Stimulated activated CD8-positive, alpha-beta memory T cell treated with anti-CD3 and anti-CD28 coated beads, Interleukin-12 subunit alpha, Interleukin-12 subunit beta, amount 100 ng/mL, for 24 hours (primary cell): ENCODE results near the gene BAIAP2.

Experiments
- DNase-seq: peaks from one replicate; pipeline ENCODE4 v3.0.0-alpha.2; 2020; ENCODE audit errors: extremely low read depth

The BAIAP2 gene

GRCh38 chr17:81053041-81053970 lies 18.4 kb downstream of the BAIAP2 start:
- no peak for DNase-seq

DNA sequence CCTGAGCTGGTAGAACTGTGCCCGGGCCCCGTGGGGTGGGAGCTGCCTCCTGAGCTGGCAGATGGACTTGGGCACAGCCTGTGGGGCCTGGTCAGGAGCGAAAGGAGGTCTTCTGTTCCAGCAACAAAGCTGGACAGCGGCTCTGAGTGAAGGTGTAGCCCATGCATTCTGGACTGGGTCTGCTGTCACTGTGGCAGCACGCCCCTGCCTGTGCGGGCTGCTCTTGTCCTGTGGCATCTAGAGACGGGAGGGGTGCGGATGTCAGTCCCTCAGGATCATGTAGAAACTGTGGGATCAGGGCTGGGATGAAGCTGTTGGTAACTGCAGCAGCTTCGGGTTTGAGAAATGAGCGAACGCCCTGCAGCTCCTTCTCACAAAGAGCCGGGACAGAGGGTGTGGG lies 19.4 kb downstream of the BAIAP2 start:
- DNase-seq, result no peak

DNA sequence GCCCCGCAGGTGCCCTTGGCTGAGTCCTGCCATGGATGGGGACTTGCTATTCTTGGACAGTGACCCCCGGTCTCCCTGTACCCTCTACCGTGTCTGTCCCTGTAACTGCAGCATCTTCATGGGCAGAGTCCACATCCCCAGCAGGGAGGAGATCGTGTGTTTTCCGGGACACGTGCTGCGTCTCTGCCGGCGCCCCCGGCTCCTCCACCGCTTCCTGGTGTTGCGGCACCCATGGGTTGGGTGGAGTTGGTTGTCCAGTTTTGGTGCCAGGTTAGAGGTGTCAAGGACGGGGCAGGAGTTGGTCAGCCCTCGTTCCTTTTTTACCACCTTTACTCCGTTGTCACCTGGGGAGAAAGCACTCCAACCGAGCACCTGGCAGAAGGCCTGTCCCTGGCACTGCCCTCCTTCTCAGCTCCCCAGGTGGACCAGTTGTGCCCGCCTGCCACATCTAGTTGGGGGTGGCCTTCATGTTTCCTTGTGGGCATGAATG lies 20.0 kb downstream of the BAIAP2 start:
- DNase-seq, result no peak

DNA sequence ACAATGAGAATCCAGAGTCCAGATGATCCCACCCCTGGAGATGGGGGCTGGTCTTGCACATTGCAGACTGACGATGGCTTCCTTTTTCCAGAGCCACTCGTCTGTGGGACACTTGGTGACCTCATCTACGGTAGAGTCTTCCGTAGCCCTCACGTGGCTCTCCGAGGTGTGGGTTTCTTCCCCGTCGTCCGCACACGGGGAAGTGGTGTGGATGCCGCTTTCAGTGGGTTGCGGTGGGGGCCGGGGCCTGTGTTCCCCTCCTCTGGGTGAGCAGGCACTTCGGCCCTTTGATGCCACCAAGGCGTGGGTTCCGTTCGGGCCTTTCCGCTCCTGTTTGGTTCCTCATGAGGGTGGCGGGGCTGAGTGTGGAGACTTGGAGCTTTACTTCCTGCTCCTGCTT lies 21.4 kb downstream of the BAIAP2 start:
- no peak for DNase-seq

GRCh38 chr17:81057079-81057730 lies 22.3 kb downstream of the BAIAP2 start:
- DNase-seq, result no peak

DNA sequence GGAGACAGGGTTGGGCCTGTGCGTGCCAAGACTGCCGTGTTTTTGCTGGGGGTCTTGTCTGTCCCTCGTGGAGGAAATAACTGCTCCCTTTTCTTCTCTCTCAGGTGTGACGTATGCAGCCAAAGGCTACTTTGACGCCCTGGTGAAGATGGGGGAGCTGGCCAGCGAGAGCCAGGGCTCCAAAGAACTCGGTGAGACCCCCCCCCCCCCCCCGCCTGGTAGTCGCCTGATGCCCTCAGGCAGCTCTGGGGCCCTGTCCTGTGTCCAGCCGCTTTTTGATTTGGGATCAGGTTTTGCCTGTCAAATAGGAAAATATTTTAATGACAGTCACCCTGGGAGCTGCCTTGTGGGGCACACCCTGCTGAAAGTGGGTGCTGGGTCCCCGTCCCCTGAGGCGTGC lies 22.8 kb downstream of the BAIAP2 start:
- DNase-seq, result no peak

- DNase-seq, result no peak
These were observed 23.4 kb downstream of the BAIAP2 start for GRCh38 chr17:81058263-81058871.

- DNase-seq, result no peak
These were observed 24.1 kb downstream of the BAIAP2 start for GRCh38 chr17:81059026-81059425.

- DNase-seq, result no peak
These were observed 25.5 kb downstream of the BAIAP2 start for GRCh38 chr17:81060416-81060815.

- DNase-seq, result no peak
These were observed 26.2 kb downstream of the BAIAP2 start for GRCh38 chr17:81061027-81061735.

DNA sequence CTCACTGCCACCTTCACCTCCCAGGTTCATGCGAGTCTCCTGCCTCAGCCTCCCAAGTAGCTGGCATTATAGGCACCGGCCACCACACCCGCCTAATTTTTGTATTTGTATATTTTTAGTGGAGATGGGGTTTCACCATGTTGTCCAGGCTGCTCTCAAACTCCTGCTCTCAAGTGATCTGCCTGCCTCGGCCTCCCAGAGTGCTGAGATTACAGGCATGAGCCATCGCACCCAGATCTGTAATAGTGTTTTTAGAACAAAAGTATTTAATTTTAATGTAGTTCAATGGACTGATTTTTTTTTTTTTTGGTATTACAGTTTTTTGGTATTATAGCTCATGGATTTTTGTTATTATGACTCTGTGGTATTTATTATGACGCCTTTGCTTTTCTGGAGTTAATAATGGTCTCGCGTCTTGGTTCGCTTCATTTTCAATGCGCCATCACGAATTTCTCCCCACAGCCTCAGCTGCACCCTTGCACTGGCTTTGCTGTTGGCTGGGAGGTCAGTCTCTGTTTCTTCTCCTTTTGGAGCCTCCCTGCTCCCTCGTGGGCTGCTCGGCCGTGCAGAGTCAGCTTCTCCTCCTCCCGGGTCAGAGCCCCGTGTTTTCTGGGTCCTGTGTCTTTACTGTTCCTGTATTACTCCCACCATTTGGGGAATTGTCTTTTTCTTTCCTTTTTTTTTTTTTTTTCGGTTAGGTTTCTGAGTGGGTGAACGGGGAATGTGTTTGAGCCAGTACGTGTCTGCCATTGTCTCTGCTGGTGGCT lies 27.2 kb downstream of the BAIAP2 start:
- DNase-seq, result no peak

DNA sequence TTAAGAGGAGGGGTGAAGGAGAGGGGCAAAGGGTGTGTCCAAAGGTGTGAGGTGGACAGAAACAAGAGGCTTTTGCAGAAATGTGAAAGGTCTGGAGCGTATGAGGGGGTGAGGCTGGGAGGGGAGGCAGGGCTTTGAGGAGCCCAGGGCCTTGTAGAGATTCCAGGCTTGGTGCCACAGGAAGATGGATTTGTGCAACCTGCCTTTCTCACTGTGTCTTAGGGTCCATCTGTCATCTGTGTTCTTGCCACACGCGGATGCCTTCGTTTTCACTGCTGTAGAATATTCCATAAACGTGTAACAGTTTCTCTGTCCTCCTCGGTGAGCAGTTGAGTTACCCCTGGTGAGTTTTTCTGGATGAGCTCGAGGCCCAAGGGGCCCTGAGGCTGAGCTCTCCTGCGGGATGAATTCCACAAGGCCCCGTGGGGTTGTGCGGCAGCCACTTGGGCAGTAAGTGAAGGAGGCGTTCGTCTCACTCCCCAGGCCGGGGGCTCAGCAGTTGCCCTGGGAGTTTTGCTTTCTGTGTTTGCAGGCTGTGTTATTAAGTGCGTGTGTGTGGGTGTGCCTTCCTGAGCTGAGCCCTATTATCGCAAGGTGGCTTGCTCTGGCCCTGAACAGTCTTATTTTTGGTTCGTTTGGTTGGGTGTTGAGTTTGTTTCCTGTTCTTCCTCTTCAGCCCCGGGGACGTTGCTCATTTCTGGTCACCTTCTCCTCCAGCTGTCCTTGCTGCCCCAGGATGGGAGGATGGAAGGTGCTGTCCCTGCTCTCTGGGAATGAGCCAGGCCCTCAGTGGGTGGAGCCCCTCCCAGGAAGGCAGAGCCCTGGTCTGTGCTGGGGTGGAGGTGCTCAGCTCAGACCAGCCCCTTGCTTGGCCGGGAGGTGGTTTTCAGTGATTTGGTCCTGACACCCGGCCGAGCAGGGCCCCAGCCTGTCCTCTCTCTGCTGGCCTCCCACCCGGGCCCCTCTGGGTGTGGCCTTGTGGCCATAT lies 28.4 kb downstream of the BAIAP2 start:
- DNase-seq, result no peak

DNA sequence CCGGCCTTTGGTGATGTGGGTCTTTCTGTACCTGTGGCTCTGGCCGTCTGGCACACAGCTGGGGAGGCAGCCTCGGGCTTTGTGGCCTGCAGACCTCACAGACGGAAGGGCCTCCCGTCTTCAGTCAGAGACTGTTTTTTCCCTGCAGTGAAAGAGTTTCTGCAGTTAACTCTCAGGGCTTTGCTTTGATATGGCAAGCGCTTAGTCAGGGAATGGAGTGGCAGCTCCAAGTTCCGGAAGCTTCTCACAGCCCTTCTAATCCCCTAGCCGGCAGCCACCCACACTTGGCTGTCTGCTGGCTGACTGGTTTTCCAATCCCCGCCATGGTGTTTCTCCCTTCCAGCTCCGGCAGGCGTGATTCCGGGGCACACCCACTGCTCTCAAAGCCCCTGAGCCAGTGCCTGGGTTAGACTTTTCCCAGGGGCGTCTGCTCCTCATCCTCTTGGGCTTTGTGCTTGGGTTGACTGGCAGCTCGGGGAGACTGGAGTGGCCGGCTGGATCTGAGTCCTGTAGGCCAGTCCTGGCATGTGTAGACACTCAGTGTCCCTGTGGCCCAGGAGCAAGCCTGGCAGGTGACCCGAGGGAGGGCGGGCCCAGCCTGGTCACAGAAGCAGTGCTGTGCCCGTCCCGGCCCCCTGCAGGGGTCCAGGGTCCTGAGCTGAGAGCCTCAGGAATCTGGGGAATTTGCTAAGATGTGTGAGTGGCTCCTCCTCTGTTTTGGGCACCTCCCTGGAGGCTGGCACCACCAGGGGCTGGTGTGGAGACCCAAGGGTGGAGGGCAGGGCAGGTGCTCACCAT lies 29.9 kb downstream of the BAIAP2 start:
- DNase-seq, result no peak

DNA sequence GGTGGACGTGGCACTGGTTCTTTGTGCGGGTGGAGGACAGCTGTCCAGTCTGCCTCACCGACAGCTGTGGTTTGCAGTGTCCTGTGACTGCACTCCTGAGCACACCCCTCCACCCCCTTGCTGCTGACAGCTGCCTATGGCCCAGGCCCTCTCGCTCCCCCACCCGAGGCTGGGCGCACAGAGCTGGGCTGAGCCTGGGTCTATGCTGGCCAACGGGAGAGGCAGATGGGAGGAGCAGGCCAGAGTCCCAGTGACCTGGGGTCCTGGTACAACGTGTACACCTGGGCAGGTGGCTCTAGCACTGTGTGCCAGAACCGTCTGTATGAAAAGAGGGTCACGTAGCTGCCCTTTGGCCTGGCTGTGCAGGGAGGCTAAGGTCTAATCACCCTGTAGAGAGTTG lies 30.5 kb downstream of the BAIAP2 start:
- no peak for DNase-seq

DNA sequence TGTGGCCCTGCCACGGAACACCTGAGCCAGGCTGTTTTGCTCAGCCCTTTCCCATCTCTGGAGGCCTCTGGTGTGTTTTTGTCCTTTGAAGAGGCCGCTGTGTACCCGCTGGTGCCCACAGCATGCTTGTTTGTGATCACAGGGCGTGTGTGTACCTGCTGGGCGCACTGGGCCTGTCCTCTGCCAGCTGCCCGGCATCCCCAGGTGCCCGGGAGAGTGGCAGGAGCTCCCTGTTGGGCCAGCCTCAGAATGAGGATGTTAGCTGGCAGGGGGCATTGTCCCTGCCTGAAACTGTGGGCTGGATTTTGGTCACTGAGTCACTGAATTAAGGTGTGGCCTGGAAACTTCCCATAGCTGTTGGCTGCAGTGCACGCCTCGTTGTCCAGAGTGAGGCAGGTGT lies 31.1 kb downstream of the BAIAP2 start:
- DNase-seq, result no peak

- no peak for DNase-seq
These were observed 31.9 kb downstream of the BAIAP2 start for GRCh38 chr17:81066771-81067315.

DNA sequence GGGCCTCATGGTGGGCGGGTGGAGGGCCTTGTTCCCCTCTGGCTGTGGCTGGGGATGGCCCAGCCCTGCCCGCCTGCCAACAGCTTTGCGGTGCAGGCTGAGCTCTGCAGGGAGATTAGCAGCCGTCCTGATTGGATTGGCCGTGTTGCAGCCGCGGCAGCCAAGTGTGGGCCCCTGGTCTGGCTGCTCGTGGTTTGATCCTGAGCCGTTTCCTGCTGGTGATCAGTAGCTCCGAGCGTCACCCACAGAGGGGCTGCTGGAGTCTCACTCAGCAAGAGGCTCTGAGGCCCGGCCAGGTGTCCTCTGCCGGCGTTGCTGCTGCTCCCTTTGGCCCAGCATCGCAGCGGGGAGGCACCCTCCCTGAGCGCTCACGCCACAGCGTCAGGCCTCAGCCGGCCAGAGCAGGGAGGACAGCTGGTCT lies 32.5 kb downstream of the BAIAP2 start:
- DNase-seq, result no peak

DNA sequence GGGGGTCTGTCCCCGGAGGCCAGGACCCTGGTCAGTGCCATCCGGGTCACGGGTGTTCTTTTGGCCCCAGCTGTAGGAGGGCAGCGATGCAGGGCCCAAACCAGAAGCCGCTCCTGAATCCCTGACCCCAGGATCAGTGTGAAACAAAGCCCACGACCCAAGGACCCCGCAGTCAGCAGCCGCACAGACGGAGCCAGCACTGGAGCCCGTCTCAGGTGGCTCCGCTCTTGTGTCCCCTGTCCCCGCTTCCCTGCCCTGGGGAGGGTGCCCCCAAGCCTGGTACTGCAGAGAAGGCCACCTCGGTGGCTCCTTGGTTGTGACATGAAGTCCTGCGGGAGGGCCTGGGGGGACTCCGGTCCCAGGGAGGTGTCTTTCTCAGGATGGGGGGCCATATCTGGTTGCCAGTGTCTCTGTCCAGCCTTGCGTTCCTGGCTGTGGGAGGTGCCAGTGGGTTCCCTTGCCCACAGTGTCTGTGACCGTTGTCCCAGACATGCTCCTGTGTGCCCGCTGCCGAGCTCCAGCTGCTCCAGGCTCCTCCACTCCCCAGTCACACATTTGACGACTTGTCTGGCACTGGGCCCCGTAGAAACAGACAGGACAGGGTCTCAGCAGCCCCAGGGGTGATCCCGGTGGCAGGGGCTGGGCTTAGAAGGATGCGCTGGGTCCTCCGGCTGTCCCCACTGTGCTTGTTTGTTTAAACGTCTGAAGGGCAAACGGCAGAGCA lies 33.6 kb downstream of the BAIAP2 start:
- no peak for DNase-seq
